Activated naive CD8-positive, alpha-beta T cell treated with anti-CD3 and anti-CD28 coated beads for 36 hours (primary cell): ENCODE measurements around the gene BACE1. TPM values are rescaled to one million over a fixed set of nuclear protein-coding genes. Genes with fewer than 3 reads are reported as not detected.
"Not testable (repeated sequence)": the region's sequence is repeated elsewhere in the genome, so short reads cannot be mapped to it uniquely, and the experiment has no call there.

Experiments used
- DNase-seq: peaks from one replicate; pipeline ENCODE4 v3.0.0; 2021
- H3K27ac Mint-ChIP-seq: one replicate; pipeline ENCODE4 v1.8.0; 2022; ENCODE audit warnings: mild to moderate bottlenecking, moderate library complexity, mixed read lengths
- H3K27me3 Mint-ChIP-seq: one replicate; pipeline ENCODE4 v1.8.0; 2022; ENCODE audit warnings: mild to moderate bottlenecking, mixed read lengths
- H3K36me3 Mint-ChIP-seq: one replicate; pipeline ENCODE4 v1.8.0; 2021; ENCODE audit warnings: mild to moderate bottlenecking, mixed read lengths
- H3K4me1 Mint-ChIP-seq: one replicate; pipeline ENCODE4 v1.8.0; 2021; ENCODE audit warnings: mixed read lengths
- H3K4me3 Mint-ChIP-seq: one replicate; pipeline ENCODE4 v1.8.0; 2022; ENCODE audit warnings: mild to moderate bottlenecking, moderate library complexity, mixed read lengths
- H3K9me3 Mint-ChIP-seq: one replicate; pipeline ENCODE4 v1.8.0; 2022; ENCODE audit warnings: mixed read lengths
- total RNA-seq, 2 experiments: library from RNA; stranded (reverse); gene quantifications; one replicate each; pipeline ENCODE4 v1.2.3, GENCODE V29; 2021

The BACE1 gene
- total RNA-seq, 2 experiments from 2014 or later = 0.90 to 1.2 TPM

- no peaks in the 10 kb centered on the region for H3K4me1 Mint-ChIP-seq
- H3K27ac Mint-ChIP-seq = no peak overlapping the region
- no peaks in the 10 kb centered on the region for H3K36me3 Mint-ChIP-seq
- H3K27me3 Mint-ChIP-seq = no peaks in the 10 kb centered on the region
- DNase-seq = no peak
- no peak overlapping the region for H3K4me3 Mint-ChIP-seq
- H3K9me3 Mint-ChIP-seq = no peaks in the 10 kb centered on the region
Measured at GRCh38 chr11:117296881-117297280, 19.2 kb downstream of the BACE1 start.

- no peak for DNase-seq
- H3K4me3 Mint-ChIP-seq = no peak overlapping the region
- no peaks in the 10 kb centered on the region for H3K36me3 Mint-ChIP-seq
- no peak overlapping the region for H3K27ac Mint-ChIP-seq
- H3K9me3 Mint-ChIP-seq = no peaks in the 10 kb centered on the region
- no peaks in the 10 kb centered on the region for H3K4me1 Mint-ChIP-seq
- H3K27me3 Mint-ChIP-seq = no peaks in the 10 kb centered on the region
Measured at GRCh38 chr11:117295438-117296137, 20.5 kb downstream of the BACE1 start.

- Mint-ChIP-seq H3K4me3 (no peak overlapping the region), H3K9me3 (no peaks in the 10 kb centered on the region), H3K27ac (no peak overlapping the region), H3K4me1 (no peaks in the 10 kb centered on the region), H3K36me3 (no peaks in the 10 kb centered on the region), H3K27me3 (no peaks in the 10 kb centered on the region)
- DNase-seq = no peak
Measured at GRCh38 chr11:117292616-117293015, 23.4 kb downstream of the BACE1 start.

GRCh38 chr11:117290809-117291396 is 25.2 kb downstream of the BACE1 start, which contains the start of gene BACE1-AS:
TSS of gene BACE1-AS (plus strand) at chr11:117291346.
- no peaks in the 10 kb centered on the region for H3K27me3 Mint-ChIP-seq
- no peaks in the 10 kb centered on the region for H3K36me3 Mint-ChIP-seq
- H3K4me1 Mint-ChIP-seq = no peaks in the 10 kb centered on the region
- no peaks in the 10 kb centered on the region for H3K9me3 Mint-ChIP-seq
- H3K27ac Mint-ChIP-seq = no peak within 1 kb of the TSS
- H3K4me3 Mint-ChIP-seq = no peak within 1 kb of the TSS
- DNase-seq = no peak

GRCh38 chr11:117289795-117290194 is 26.3 kb downstream of the BACE1 start:
- no peaks in the 10 kb centered on the region for H3K36me3 Mint-ChIP-seq
- no peak overlapping the region for H3K4me3 Mint-ChIP-seq
- no peaks in the 10 kb centered on the region for H3K9me3 Mint-ChIP-seq
- H3K4me1 Mint-ChIP-seq = no peaks in the 10 kb centered on the region
- no peak for DNase-seq
- no peak overlapping the region for H3K27ac Mint-ChIP-seq
- no peaks in the 10 kb centered on the region for H3K27me3 Mint-ChIP-seq

- H3K27me3 Mint-ChIP-seq = no peaks in the 10 kb centered on the region
- DNase-seq = no peak
- H3K4me3 Mint-ChIP-seq = no peak overlapping the region
- H3K27ac Mint-ChIP-seq = no peak overlapping the region
- no peaks in the 10 kb centered on the region for H3K9me3 Mint-ChIP-seq
- H3K4me1 Mint-ChIP-seq = no peaks in the 10 kb centered on the region
- H3K36me3 Mint-ChIP-seq = peaks cover 4% of the 10 kb centered on the region
Measured at GRCh38 chr11:117287668-117288067, 28.4 kb downstream of the BACE1 start.

- Mint-ChIP-seq H3K27me3 (no peaks in the 10 kb centered on the region), H3K4me3 (no peak overlapping the region), H3K36me3 (peaks cover 11% of the 10 kb centered on the region), H3K4me1 (no peaks in the 10 kb centered on the region), H3K27ac (no peak overlapping the region), H3K9me3 (no peaks in the 10 kb centered on the region)
- DNase-seq = no peak
Measured at GRCh38 chr11:117286588-117286987, 29.5 kb downstream of the BACE1 start.

- no peaks in the 10 kb centered on the region for H3K9me3 Mint-ChIP-seq
- H3K4me3 Mint-ChIP-seq = no peak overlapping the region
- no peak overlapping the region for H3K27ac Mint-ChIP-seq
- H3K4me1 Mint-ChIP-seq = no peaks in the 10 kb centered on the region
- no peaks in the 10 kb centered on the region for H3K27me3 Mint-ChIP-seq
- peaks cover 12% of the 10 kb centered on the region for H3K36me3 Mint-ChIP-seq
- DNase-seq = no peak
Measured at GRCh38 chr11:117284053-117284452, 32.0 kb downstream of the BACE1 start.

- no peaks in the 10 kb centered on the region for H3K9me3 Mint-ChIP-seq
- no peak for DNase-seq
- peaks cover 12% of the 10 kb centered on the region for H3K36me3 Mint-ChIP-seq
- H3K4me3 Mint-ChIP-seq = no peak overlapping the region
- no peaks in the 10 kb centered on the region for H3K27me3 Mint-ChIP-seq
- H3K4me1 Mint-ChIP-seq = no peaks in the 10 kb centered on the region
- no peak overlapping the region for H3K27ac Mint-ChIP-seq
Measured at GRCh38 chr11:117282956-117283355, 33.1 kb downstream of the BACE1 start.

GRCh38 chr11:117281869-117282268 is 34.2 kb downstream of the BACE1 start:
- peaks cover 12% of the 10 kb centered on the region for H3K36me3 Mint-ChIP-seq
- H3K27ac Mint-ChIP-seq = no peak overlapping the region
- H3K4me1 Mint-ChIP-seq = no peaks in the 10 kb centered on the region

GRCh38 chr11:117281159-117281558 is 34.9 kb downstream of the BACE1 start:
- Mint-ChIP-seq H3K4me3 (no peak overlapping the region), H3K27ac (no peak overlapping the region), H3K9me3 (no peaks in the 10 kb centered on the region), H3K36me3 (peaks cover 12% of the 10 kb centered on the region), H3K4me1 (no peaks in the 10 kb centered on the region), H3K27me3 (no peaks in the 10 kb centered on the region)
- no peak for DNase-seq

More at GRCh38 chr11:117281869-117282268, 34.2 kb downstream of the BACE1 start:
- no peak for DNase-seq
- H3K4me3 Mint-ChIP-seq = no peak overlapping the region
- no peaks in the 10 kb centered on the region for H3K27me3 Mint-ChIP-seq
- no peaks in the 10 kb centered on the region for H3K9me3 Mint-ChIP-seq

- DNase-seq = no peak
- Mint-ChIP-seq H3K27ac (no peak overlapping the region), H3K4me1 (no peaks in the 10 kb centered on the region), H3K4me3 (no peak overlapping the region), H3K9me3 (no peaks in the 10 kb centered on the region), H3K27me3 (no peaks in the 10 kb centered on the region), H3K36me3 (peaks cover 15% of the 10 kb centered on the region)
Measured at GRCh38 chr11:117279711-117280376, 36.2 kb downstream of the BACE1 start.

- peaks cover 19% of the 10 kb centered on the region for H3K36me3 Mint-ChIP-seq
- no peak overlapping the region for H3K4me3 Mint-ChIP-seq
- no peaks in the 10 kb centered on the region for H3K9me3 Mint-ChIP-seq
- no peaks in the 10 kb centered on the region for H3K4me1 Mint-ChIP-seq
- no peaks in the 10 kb centered on the region for H3K27me3 Mint-ChIP-seq
- no peak overlapping the region for H3K27ac Mint-ChIP-seq
- DNase-seq = no peak
Measured at GRCh38 chr11:117278347-117278746, 37.7 kb downstream of the BACE1 start.

- no peaks in the 10 kb centered on the region for H3K4me1 Mint-ChIP-seq
- no peak for DNase-seq
- H3K27ac Mint-ChIP-seq = no peak overlapping the region
- H3K27me3 Mint-ChIP-seq = no peaks in the 10 kb centered on the region
- peaks cover 21% of the 10 kb centered on the region for H3K36me3 Mint-ChIP-seq
- no peak overlapping the region for H3K4me3 Mint-ChIP-seq
- H3K9me3 Mint-ChIP-seq = no peaks in the 10 kb centered on the region
Measured at GRCh38 chr11:117273550-117274289, 42.3 kb downstream of the BACE1 start.

GRCh38 chr11:117272175-117272574 is 43.9 kb downstream of the BACE1 start:
- not testable (repeated sequence) for H3K9me3 Mint-ChIP-seq, H3K4me1 Mint-ChIP-seq, DNase-seq, H3K4me3 Mint-ChIP-seq, H3K27ac Mint-ChIP-seq, H3K27me3 Mint-ChIP-seq
- peaks cover 21% of the 10 kb centered on the region for H3K36me3 Mint-ChIP-seq
